LNCaP clone FGC (cell line): ENCODE data around the gene INO80E.

Source experiments
- DNase-seq: peaks from one replicate; pipeline ENCODE4 v3.0.0-alpha.2; 2011; ENCODE audit warnings: low read depth
- H3K4me3 ChIP-seq: 2 replicates; pipeline ENCODE4 v1.5.1; 2011; ENCODE audit warnings: mild to moderate bottlenecking, low read depth, low read length, control low read depth
- CTCF ChIP-seq: IDR thresholded peaks from 2 replicates; pipeline ENCODE4 v1.5.1; 2012; ENCODE audit warnings: mild to moderate bottlenecking; ENCODE audit not compliant: control insufficient read depth, insufficient read depth; ENCODE audit errors: extremely low read depth

Gene INO80E

GRCh38 chr16:30006659-30007377, 10.8 kb downstream of the INO80E start:
- no peak overlapping the region for H3K4me3 ChIP-seq
- no peak for DNase-seq
- TF ChIP-seq CTCF = no peak

GRCh38 chr16:30007378-30007895, 11.4 kb downstream of the INO80E start:
- no peak for DNase-seq
- no peak for TF ChIP-seq CTCF
- H3K4me3 ChIP-seq = no peak overlapping the region

- TF ChIP-seq CTCF = no peak
- DNase-seq = no peak
- H3K4me3 ChIP-seq = no peak overlapping the region
These were observed 13.2 kb downstream of the INO80E start for GRCh38 chr16:30009085-30009862.

- DNase-seq = no peak
- TF ChIP-seq CTCF = no peak
- peak overlapping the region; percentile 52; the same call in 1 of the 2 replicates for H3K4me3 ChIP-seq
These were observed 14.2 kb downstream of the INO80E start for GRCh38 chr16:30009990-30010843.

GRCh38 chr16:30010844-30011713, 15.0 kb downstream of the INO80E start, which contains the start of gene DOC2A:
TSS of gene DOC2A (minus strand) at chr16:30011027. CDS start at chr16:30010222, 805 bp downstream.
- H3K4me3 ChIP-seq = peak within 1 kb of the TSS; percentile 52
- no peak for DNase-seq
- no peak for TF ChIP-seq CTCF
